GM20000 (cell line): ENCODE results near the gene NHERF2.

Experiments used
- DNase-seq: peaks from one replicate; pipeline ENCODE4 v3.0.0; 2012; ENCODE audit warnings: low spot score
- CTCF ChIP-seq: IDR thresholded peaks from 2 replicates; pipeline ENCODE4 v1.5.1; 2012; ENCODE audit warnings: mild to moderate bottlenecking, control low read depth; ENCODE audit errors: extremely low read depth, missing control alignments

NHERF2 gene

DNA sequence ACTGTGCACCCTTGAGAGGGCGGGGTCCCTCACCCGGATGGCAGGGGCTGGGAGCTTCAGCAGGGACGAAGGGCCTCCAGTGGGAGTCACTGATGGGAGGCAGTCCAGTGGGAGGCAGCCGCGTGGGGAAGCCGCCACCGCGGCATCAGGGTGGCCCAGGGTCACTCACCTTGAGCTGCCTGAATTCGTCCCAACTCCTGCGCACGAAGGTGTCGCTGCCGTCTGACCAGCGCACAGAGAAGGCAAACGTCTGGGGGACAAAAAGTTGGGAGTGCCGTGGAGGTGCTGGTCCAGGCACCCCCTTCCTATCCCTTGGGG is 46.0 kb upstream of the NHERF2 start:
- no peak for TF ChIP-seq CTCF
- DNase-seq: no peak

- no peak for TF ChIP-seq CTCF
- DNase-seq: no peak
These were observed 45.3 kb upstream of the NHERF2 start, which contains the start of gene NOXO1 for GRCh38 chr16:1981398-1981836. NOXO1 (minus strand) TSS chr16:1981469; CDS start chr16:1981179, 290 bp downstream.

DNA sequence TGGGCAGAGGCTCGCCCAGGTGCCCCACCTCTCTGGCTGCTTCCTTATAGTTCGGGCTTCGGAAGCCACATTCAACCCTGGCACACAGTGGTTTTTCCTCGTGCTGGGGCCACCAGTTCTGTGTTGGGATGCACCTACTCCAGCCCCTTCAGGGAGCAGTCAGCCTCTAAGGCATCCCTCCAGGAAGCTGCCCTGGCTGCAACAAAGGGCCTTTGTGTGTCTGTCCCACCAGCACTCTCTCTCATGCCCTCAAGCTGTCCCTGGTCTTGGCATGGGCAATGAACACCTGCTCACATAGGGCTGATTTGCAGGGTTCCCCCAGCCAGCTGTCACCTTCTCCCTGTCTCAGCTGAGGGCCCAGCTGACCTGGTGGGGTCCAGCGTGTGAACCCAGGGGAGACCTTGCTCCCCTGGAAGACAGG is 44.7 kb upstream of the NHERF2 start:
- no peak for TF ChIP-seq CTCF
- no peak for DNase-seq

- DNase-seq: no peak
- no peak for TF ChIP-seq CTCF
These were observed 43.6 kb upstream of the NHERF2 start for GRCh38 chr16:1982991-1983543.

- peak; percentile 99 for DNase-seq
- TF ChIP-seq CTCF: peak; percentile 69
These were observed 43.0 kb upstream of the NHERF2 start, which contains the start of gene GFER for GRCh38 chr16:1983544-1984346. GFER (plus strand) TSS chr16:1984193; CDS start chr16:1984219, 26 bp downstream.

DNA sequence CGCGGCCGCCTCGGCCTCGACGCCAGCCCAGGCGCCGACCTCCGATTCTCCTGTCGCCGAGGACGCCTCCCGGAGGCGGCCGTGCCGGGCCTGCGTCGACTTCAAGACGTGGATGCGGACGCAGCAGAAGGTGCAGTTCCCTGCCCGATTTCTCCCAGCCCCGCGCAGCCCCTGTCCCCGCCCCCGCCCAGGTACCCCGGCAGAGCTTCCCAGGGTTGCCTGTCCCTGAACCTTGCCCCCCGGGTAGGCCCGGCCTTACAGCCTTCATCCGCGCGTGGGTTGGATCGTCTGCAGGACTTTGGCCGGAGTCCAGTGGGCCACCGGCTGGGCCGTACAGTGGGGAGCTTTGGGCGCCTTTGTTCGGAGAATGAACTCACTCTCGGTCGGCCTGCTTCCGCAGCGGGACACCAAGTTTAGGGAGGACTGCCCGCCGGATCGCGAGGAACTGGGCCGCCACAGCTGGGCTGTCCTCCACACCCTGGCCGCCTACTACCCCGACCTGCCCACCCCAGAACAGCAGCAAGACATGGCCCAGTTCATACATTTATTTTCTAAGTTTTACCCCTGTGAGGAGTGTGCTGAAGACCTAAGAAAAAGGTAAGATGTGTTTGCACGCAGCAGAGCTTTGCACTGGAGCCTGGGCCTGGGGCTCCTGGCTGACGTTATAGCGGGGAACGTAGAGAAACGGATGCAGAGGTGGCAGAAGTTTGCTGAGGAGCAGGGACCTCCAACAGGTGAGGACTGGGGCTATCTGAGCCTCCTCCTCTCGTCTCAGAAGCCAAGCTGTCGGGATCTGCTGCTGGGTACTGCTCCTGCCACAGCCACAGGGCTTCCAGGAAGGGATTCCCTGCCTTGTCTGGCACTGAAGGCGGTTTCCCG is 42.1 kb upstream of the NHERF2 start:
- no peak for DNase-seq
- no peak for TF ChIP-seq CTCF
